ENCODE results near the gene HJV. TPM values are rescaled to one million over a fixed set of nuclear protein-coding genes. Genes with fewer than 3 reads are reported as not detected.

The HJV gene
- total and polyA plus RNA-seq, 2 of the 13 experiments (the other 11 are each of a cell fraction or from before 2014, with no cell fraction given) = 0.18 TPM; not detected in 1

DNA sequence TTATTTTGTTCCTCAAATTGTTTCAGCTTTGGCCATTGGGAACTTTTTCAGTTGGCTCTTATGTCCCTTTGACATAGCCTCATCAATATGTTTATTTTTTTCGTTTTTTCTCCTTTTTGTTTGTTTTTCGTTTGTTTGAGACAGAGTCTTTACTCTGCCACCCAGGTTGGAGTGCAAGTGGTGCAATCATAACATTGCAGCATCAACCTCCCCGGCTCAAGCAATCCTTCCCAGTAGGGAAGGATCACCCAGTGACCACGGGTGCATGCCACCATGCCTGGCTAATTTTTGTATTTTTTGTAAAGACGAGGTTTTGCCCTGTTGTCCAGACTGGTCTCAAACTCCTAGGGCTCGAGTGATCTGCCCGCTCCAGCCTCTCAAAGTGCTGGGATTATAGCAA, 49.0 kb downstream of the HJV start:
- CTCF ChIA-PET (ENCODE audit: low intra/inter-chr PET ratio, low total read pairs) = interaction anchor here (0.9 kb wide), 1 partner anchor 41 kb away, joined by 3 read pairs; no protein-coding TSS in a partner anchor
- in situ Hi-C loops (cut with HindIII; ENCODE audit: extremely low pct_ligation_motif_present, low pct_unique_long_range_greater_than_20kb) = no loop called here
- DNase-seq (ENCODE audit: low spot score) = peak; percentile 66
- TF ChIP-seq, protein P1, sequence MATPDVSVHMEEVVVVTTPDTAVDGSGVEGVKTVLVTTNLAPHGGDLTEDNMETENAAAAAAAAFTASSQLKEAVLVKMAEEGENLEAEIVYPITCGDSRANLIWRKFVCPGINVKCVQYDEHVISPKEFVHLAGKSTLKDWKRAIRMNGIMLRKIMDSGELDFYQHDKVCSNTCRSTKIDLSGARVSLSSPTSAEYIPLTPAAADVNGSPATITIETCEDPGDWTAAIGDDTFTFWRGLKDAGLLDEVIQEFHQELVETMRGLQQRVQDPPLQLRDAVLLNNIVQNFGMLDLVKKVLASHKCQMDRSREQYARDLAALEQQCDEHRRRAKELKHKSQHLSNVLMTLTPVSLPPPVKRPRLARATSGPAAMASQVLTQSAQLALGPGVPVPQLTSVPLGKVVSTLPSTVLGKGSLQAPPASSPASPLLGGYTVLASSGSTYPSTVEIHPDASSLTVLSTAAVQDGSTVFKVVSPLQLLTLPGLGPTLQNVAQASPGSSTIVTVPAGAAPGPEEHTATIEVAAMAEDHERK (CRISPR knock-in tag; IDR thresholded peaks at IDR 0.05; ENCODE audit: low read depth) = no peak
- TF ChIP-seq PCBP2 (optimal IDR thresholded peaks at IDR 0.05; ENCODE audit: low read depth, low read length, poor library complexity, severe bottlenecking) (no peak), GTF3A (CRISPR knock-in tag; conservative IDR thresholded peaks at IDR 0.05) (no peak), ZMYM3 (CRISPR knock-in tag; IDR thresholded peaks at IDR 0.05) (peak; percentile 15; the same call in 1 of the 2 replicates), CENPX (CRISPR knock-in tag; IDR thresholded peaks at IDR 0.05) (no peak), CC2D1A (CRISPR knock-in tag; IDR thresholded peaks at IDR 0.05) (no peak), RARA (CRISPR knock-in tag; IDR thresholded peaks at IDR 0.05) (peak; percentile 49; the same call in 1 of the 2 replicates), ZSCAN30 (CRISPR knock-in tag; IDR thresholded peaks at IDR 0.05) (no peak), PPARG (CRISPR knock-in tag; conservative IDR thresholded peaks at IDR 0.05) (0 out of 2 replicates have a peak, but pooled peaks have one; percentile 27), U2AF1 (optimal IDR thresholded peaks at IDR 0.05; ENCODE audit: low read depth, low read length) (no peak)
- TF ChIP-seq, protein P2, sequence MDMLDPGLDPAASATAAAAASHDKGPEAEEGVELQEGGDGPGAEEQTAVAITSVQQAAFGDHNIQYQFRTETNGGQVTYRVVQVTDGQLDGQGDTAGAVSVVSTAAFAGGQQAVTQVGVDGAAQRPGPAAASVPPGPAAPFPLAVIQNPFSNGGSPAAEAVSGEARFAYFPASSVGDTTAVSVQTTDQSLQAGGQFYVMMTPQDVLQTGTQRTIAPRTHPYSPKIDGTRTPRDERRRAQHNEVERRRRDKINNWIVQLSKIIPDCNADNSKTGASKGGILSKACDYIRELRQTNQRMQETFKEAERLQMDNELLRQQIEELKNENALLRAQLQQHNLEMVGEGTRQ (IDR thresholded peaks at IDR 0.05; ENCODE audit: low read depth, low read length) = no peak
- TF ChIP-seq, protein P2 (CRISPR knock-in tag; IDR thresholded peaks at IDR 0.05; ENCODE audit: borderline replicate concordance) = no peak
- TF ChIP-seq, protein P3, sequence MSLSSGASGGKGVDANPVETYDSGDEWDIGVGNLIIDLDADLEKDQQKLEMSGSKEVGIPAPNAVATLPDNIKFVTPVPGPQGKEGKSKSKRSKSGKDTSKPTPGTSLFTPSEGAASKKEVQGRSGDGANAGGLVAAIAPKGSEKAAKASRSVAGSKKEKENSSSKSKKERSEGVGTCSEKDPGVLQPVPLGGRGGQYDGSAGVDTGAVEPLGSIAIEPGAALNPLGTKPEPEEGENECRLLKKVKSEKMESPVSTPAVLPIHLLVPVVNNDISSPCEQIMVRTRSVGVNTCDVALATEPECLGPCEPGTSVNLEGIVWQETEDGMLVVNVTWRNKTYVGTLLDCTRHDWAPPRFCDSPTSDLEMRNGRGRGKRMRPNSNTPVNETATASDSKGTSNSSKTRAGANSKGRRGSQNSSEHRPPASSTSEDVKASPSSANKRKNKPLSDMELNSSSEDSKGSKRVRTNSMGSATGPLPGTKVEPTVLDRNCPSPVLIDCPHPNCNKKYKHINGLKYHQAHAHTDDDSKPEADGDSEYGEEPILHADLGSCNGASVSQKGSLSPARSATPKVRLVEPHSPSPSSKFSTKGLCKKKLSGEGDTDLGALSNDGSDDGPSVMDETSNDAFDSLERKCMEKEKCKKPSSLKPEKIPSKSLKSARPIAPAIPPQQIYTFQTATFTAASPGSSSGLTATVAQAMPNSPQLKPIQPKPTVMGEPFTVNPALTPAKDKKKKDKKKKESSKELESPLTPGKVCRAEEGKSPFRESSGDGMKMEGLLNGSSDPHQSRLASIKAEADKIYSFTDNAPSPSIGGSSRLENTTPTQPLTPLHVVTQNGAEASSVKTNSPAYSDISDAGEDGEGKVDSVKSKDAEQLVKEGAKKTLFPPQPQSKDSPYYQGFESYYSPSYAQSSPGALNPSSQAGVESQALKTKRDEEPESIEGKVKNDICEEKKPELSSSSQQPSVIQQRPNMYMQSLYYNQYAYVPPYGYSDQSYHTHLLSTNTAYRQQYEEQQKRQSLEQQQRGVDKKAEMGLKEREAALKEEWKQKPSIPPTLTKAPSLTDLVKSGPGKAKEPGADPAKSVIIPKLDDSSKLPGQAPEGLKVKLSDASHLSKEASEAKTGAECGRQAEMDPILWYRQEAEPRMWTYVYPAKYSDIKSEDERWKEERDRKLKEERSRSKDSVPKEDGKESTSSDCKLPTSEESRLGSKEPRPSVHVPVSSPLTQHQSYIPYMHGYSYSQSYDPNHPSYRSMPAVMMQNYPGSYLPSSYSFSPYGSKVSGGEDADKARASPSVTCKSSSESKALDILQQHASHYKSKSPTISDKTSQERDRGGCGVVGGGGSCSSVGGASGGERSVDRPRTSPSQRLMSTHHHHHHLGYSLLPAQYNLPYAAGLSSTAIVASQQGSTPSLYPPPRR (CRISPR knock-in tag; IDR thresholded peaks at IDR 0.05; ENCODE audit: borderline replicate concordance) = peak; percentile 52; the same call in 1 of the 2 replicates

More for the DNA sequence above, 49.0 kb downstream of the HJV start:
- POLR2A ChIA-PET = interaction anchor here (0.6 to 2.0 kb wide), 2 partner anchors 8 to 14 kb away, joined by 3 to 10 read pairs; partner anchors contain the start of genes ANKRD34A and POLR3GL
- H3K27me3 ChIP-seq (ENCODE audit: control insufficient read depth in 1 of 2, insufficient read depth in 2 of 2, low read length in 2 of 2) = no peaks in the 10 kb centered on the region
- 17% methylated on average over 7 of the region's 7 CpGs for WGBS (ENCODE audit: low lambda C conversion rate)
- H2AFZ ChIP-seq (ENCODE audit: low read length) = no peak overlapping the region
- BruUV-seq (replicated peaks) = no TSS peak
- no peak overlapping the region for H3K4me3 ChIP-seq (replicated peaks in 1 of 3; ENCODE audit: insufficient read depth in 1 of 3, low read depth in 2 of 3, low read length in 3 of 3)
- H3K79me2 ChIP-seq (ENCODE audit: insufficient read depth, low read length) = no peaks in the 10 kb centered on the region
- H3K9ac ChIP-seq (ENCODE audit: insufficient read depth, low read depth, low read length) = no peak overlapping the region
- peak overlapping the region; percentile 14 for H3K27ac ChIP-seq (ENCODE audit: extremely low read length, insufficient read depth, low read length)
- FAIRE-seq (peak; percentile 95), ATAC-seq (peak; percentile 95)
- H3K9me3 ChIP-seq (ENCODE audit: low read length) = no peaks in the 10 kb centered on the region
- H3K36me3 ChIP-seq (replicated peaks in 1 of 2; ENCODE audit: control insufficient read depth in 1 of 2, insufficient read depth in 2 of 2, low read length in 2 of 2) = no peaks in the 10 kb centered on the region
- H3K4me2 ChIP-seq (ENCODE audit: low read depth, low read length) = peak overlapping the region; percentile 41
- intact Hi-C loops (cut with micrococcal nuclease; ENCODE audit: unreplicated experiment) = no loop called here
- H3K4me1 ChIP-seq (ENCODE audit: insufficient read depth, low read length) = peaks cover 23% of the 10 kb centered on the region
- no peaks in the 10 kb centered on the region for H4K20me1 ChIP-seq (ENCODE audit: insufficient read depth, low read length)
